ENCODE data around the gene NOP10.

DNA sequence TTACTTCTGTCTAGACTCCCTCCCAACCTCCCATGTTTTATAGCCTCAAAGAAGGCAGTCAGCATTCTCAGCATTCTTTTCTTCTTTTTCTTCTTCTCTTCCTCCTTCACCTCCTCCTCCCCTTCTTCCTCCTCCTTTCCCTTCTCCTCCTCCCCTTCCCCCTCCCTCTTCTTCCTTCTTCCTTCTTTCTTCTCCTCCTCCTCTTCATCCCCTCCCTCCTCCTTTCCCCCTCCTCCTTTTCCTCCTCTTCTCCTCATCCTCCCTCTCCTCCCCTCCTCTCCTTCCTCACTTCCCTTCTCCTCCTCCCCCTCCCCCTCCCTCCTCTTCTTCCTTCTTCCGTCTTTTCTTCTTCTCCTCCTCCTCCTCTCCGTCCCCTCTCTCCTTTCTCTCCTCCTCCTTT lies 27.7 kb upstream of the NOP10 start:
- TF ChIP-seq, protein P1, sequence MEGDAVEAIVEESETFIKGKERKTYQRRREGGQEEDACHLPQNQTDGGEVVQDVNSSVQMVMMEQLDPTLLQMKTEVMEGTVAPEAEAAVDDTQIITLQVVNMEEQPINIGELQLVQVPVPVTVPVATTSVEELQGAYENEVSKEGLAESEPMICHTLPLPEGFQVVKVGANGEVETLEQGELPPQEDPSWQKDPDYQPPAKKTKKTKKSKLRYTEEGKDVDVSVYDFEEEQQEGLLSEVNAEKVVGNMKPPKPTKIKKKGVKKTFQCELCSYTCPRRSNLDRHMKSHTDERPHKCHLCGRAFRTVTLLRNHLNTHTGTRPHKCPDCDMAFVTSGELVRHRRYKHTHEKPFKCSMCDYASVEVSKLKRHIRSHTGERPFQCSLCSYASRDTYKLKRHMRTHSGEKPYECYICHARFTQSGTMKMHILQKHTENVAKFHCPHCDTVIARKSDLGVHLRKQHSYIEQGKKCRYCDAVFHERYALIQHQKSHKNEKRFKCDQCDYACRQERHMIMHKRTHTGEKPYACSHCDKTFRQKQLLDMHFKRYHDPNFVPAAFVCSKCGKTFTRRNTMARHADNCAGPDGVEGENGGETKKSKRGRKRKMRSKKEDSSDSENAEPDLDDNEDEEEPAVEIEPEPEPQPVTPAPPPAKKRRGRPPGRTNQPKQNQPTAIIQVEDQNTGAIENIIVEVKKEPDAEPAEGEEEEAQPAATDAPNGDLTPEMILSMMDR (IDR thresholded peaks at IDR 0.05): no peak
- TF ChIP-seq POLR2A (IDR thresholded peaks at IDR 0.05): no peak

Data from heart left ventricle (tissue), 13 donors.